Stimulated activated CD8-positive, alpha-beta memory T cell treated with anti-CD3 and anti-CD28 coated beads, Interleukin-12 subunit alpha, Interleukin-12 subunit beta, amount 100 ng/mL, for 24 hours (primary cell): ENCODE results near the gene ZNF438.

Source experiments
- DNase-seq: peaks from one replicate; pipeline ENCODE4 v3.0.0-alpha.2; 2020; ENCODE audit errors: extremely low read depth

The ZNF438 gene

GRCh38 chr10:30848396-30849032 lies 183.2 kb downstream of the ZNF438 start:
- no peak for DNase-seq

DNA sequence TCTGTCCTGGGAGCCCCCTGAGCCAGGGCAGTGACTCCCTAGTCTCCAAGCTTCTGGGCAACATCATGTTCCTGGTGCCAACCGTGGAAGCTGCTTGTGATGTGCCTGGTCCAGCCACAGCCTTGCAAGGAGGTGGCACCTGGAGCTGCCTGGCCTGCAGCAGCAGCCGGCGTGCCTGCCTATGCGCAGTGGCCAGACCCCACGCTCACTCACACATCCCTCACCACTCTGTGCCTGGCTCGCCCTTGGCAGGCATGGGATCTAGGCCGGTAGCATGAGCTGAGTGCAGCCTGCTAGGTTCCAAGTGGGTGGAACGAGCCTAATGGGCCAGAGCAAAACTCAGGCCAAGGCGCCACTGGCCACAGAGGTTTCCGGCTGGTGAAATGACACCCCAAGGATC lies 184.0 kb downstream of the ZNF438 start:
- DNase-seq = no peak

- DNase-seq = no peak
These were observed 184.5 kb downstream of the ZNF438 start for GRCh38 chr10:30847199-30847598.

GRCh38 chr10:30846710-30847109 lies 185.0 kb downstream of the ZNF438 start:
- no peak for DNase-seq

DNA sequence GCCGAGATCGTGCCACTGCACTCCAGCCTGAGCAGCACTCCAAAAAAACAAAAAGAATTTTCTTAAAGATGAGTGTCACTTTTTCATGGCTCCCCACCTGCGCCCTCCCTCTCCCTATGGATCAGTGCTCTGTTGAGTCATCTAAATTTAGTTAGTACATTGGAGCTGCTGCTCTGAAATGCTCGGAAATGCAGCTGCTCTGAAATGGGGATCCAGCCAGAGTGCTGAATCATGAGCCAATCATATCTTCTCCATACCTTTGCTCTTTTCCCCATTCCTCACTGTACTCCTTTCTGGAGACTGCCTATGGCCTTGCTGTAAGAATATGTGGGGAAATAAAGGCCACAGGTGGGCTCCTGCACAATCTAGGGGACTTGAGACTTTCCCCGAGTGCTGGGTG lies 188.8 kb downstream of the ZNF438 start:
- DNase-seq = no peak

DNA sequence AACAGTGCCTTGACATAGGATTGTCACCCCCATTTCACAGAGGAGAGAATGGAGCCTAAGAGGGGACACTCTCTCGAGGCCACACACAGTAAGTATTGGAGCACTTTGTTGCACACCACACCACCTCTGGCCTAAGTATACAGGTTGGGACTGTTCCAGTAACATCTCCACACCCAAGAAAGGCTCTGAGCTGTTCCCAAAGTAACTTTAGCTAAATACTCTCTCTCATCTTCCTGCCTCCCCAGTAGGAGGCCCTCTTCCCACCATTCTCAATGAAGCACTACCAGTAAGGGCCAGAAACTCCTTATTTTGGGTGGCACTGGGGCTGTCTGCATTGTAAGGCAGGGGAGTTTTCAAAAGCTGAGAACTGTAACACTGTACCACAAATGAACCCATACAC lies 189.5 kb downstream of the ZNF438 start:
- DNase-seq = no peak

- DNase-seq = no peak
These were observed 191.1 kb downstream of the ZNF438 start for GRCh38 chr10:30840395-30841050.

DNA sequence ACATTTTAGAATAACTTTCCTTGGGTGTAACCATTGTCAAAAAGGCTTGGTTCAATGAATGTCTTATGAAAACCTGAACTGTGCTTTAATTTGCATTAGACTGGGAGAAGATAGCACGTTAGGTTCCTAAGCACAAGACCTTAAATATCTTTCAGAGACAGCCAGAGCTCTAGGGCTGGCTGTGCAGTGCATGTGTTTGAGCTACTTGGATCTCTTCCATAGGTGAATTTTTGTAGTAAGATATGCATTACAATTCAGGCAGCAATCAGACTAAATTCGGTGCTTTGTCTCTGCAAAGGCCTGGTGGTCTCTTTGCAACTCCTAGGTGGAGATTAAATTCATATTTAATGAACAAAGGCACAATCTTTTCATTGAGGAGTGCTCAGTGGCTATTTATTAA lies 192.0 kb downstream of the ZNF438 start:
- DNase-seq = no peak

- no peak for DNase-seq
These were observed 195.3 kb downstream of the ZNF438 start for GRCh38 chr10:30836406-30836805.

DNA sequence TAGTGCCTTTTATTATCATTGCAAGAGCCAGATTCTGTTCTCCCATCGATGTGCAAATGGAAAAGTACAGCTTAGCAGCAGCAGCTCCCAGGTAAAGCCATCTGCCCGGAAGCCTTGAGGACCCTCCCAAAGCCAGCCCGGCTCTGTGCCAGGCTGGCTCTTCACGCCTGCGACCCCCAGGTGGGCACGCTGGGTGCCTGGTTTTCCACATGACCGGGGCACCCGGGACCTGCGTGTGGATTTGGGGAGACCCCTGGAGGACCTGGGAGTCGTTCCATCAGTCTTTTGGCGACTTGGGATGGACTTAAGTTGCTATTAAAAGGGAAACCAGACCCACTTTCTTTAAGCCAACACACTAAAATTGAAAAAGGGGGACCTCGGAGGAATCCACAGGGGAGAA lies 196.5 kb downstream of the ZNF438 start:
- DNase-seq = no peak

DNA sequence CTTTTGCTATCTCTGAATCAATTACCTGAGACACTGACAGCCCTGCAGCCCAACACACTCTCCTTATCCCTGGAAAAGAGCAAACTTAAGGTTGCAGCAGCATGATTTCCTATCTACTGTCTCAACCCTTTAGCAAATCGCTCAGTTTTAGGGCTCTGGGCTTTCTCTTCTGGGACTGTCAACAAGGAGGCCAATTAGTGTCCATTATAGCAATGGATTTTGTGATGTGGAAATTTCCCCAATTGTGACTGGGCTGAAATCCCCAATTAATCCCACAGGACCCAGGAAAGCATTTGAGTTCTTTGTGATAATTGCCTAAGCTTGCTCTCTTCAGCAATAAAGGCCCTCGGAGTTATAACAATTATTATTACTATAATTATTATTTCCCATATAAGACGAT lies 197.0 kb downstream of the ZNF438 start:
- no peak for DNase-seq

- DNase-seq = no peak
These were observed 197.5 kb downstream of the ZNF438 start for GRCh38 chr10:30834153-30834552.

- no peak for DNase-seq
These were observed 198.1 kb downstream of the ZNF438 start for GRCh38 chr10:30833628-30833970.

GRCh38 chr10:30832749-30833627 lies 198.7 kb downstream of the ZNF438 start:
- DNase-seq = no peak

DNA sequence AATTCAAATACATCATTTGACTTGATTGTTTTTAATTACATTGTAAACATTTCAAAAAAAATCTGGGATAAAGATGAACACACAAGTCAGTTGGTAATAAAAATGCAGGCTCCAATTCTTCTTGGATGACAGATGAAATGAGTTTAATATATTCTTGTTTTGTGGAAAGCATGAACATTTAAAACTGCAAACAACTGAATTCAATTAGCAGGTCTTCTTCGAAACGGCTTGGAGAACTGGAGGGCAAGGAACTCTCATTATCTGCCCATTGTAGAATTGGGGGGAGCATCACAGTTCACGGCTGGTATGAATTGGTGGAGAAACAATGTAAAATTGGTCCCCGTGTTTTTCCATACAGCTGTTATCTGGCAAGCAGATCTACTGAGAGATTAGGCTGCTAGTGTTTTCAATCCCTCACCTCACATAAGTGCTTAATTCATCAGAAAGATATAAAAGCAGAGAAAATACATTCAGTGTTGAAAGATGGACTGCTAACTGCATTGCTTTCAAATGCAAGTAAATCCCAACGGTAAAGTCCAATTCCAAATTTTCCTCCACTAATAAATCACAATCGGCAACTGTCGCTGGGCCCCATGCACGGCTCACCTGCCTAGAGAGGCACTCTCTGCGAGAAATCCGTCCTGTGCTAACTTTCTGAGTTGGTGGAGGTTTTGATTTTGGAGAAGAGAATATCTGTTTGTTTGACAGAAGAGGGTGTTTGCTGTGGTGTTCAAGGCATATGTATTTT lies 199.5 kb downstream of the ZNF438 start:
- DNase-seq = no peak

DNA sequence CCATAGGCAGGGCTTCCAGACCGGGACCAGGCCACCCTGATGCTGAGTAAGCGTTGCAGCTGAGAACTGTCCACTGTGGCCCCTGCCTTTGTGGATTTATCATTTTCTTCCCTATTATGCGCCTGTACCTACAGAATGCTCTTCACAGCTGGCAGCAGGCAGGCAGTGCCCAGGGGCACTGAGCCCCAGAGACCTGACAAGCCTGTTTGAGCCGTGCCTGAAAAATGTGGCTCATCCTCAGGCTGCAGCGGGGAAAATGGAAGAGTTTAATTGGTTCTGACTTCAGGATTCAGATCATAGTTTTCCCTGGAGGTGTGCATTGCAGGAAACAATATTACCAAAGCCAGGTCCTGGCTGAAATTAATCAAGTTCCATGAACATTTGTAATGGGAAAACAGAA lies 200.2 kb downstream of the ZNF438 start:
- DNase-seq = no peak

GRCh38 chr10:30830315-30831230 lies 201.1 kb downstream of the ZNF438 start:
- no peak for DNase-seq

GRCh38 chr10:30829901-30830300 lies 201.8 kb downstream of the ZNF438 start:
- DNase-seq = no peak

DNA sequence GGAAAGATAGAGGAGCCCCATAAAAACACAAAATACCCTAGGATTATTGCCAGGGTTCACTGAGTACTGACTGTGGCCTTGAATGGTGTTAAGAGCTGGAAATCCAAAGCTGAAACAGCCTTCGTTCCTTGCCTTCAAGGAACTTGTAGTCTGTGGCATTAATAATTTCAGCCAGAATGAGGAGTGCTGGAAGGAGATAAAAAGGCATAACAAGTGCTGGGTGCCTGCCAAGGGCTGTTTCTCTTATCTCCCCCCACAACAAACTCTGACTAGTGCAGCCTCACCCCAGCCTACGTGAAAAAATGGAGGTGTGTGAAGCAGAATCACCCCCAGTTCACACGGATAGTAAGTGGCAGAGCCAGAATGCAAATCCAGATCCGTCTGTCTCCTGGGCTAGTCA lies 203.0 kb downstream of the ZNF438 start:
- no peak for DNase-seq

DNA sequence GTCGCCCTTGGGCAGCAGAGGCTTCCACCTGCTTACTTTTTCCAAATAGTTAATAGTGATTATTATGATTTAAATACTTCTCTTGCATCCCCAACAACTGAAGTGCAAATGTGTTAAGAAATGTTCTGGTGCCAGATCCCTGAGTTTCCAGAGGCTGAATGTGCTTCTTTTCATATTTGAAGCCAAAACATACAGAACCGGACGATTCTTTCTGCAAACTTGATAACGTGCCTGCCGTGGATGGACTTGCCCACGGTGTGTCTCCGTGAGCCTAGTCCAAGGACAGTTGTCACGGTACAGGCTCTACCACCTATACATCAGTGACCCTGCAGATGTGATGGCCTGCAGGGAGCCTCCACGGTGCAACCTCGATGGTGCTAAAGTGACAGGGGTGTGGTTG lies 203.5 kb downstream of the ZNF438 start:
- DNase-seq = no peak

DNA sequence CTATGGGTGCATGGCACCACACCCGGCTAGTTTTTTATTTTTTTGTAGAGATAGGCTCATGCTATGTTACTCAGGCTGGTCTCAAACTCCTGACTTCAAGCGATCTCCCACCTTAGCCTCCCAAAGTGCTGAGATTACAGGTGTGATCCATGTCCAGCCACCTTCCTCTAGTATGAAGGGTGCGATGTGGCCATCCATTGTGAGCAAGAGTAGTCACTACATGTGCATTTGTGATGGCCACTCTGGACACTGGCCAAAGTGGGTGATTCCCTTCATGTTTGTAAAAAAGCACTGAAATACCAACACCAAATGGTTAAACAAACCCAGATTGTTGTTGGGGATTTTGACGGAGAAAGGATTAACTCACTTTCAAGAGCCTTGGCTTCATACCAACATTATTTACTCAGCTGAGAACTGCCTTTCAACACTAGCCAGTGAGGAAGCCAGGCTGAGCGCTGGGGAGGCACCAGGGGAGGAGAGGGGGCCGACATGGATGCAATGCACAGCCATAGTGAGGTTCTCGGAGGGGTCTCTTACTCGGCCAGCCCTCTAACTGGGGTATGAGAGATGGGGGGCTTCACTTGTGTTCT lies 204.0 kb downstream of the ZNF438 start:
- no peak for DNase-seq
